ENCODE data around the gene CAMK2A. TPM values are rescaled to one million over a fixed set of nuclear protein-coding genes. Genes with fewer than 3 reads are reported as not detected.

The CAMK2A gene
- total and polyA plus RNA-seq, 4 donors: under 0.01 TPM; not detected in 3

DNA sequence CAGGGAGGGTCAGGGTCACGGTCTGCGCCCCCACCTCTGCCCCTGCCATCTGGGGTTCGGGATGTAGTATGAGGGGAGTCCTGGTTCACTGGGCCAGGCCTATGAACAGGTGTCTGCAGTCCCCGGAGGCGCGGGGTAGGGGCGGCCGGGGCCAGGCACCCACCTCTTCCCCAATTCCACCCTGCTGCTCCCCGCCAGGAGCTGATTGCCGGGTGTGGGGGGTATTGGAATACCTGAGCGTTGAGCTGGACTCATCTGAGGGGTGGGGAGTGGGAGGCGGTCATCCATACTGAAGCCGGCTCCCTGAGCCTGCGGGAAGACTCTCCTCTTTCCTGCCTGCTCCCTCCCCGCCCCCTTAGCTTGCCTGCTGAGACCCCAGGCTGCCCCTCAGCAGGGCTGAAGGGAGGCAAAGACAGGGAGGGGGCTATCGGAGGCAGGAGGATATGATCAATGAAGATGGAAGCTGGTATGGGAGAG lies 99.0 kb downstream of the CAMK2A start:
- H3K27me3 ChIP-seq (ENCODE audit: control insufficient read depth in 4 of 4, insufficient read depth in 4 of 4, low read length in 3 of 4): peaks cover 0 to 5% (median 0%) of the 10 kb centered on the region in 4 donors
- H3K4me1 ChIP-seq (ENCODE audit: control insufficient read depth in 4 of 4, insufficient read depth in 4 of 4, low read length in 3 of 4): peaks cover 4 to 18% (median 10%) of the 10 kb centered on the region in 4 donors
- H3K36me3 ChIP-seq (ENCODE audit: control insufficient read depth in 4 of 4, insufficient read depth in 3 of 4, low read depth in 1 of 4, low read length in 3 of 4): no peaks in the 10 kb centered on the region
- 60% methylated on average over 16 of the region's 16 CpGs for WGBS
- H3K4me3 ChIP-seq (ENCODE audit: low read depth in 1 of 3, low read length in 3 of 3): no peak overlapping the region
- no peak overlapping the region for H3K27ac ChIP-seq (ENCODE audit: low read depth in 1 of 2, low read length in 2 of 2)
- H3K9ac ChIP-seq (ENCODE audit: low read depth in 1 of 2, low read length in 2 of 2): no peak overlapping the region
- TF ChIP-seq, protein P1, sequence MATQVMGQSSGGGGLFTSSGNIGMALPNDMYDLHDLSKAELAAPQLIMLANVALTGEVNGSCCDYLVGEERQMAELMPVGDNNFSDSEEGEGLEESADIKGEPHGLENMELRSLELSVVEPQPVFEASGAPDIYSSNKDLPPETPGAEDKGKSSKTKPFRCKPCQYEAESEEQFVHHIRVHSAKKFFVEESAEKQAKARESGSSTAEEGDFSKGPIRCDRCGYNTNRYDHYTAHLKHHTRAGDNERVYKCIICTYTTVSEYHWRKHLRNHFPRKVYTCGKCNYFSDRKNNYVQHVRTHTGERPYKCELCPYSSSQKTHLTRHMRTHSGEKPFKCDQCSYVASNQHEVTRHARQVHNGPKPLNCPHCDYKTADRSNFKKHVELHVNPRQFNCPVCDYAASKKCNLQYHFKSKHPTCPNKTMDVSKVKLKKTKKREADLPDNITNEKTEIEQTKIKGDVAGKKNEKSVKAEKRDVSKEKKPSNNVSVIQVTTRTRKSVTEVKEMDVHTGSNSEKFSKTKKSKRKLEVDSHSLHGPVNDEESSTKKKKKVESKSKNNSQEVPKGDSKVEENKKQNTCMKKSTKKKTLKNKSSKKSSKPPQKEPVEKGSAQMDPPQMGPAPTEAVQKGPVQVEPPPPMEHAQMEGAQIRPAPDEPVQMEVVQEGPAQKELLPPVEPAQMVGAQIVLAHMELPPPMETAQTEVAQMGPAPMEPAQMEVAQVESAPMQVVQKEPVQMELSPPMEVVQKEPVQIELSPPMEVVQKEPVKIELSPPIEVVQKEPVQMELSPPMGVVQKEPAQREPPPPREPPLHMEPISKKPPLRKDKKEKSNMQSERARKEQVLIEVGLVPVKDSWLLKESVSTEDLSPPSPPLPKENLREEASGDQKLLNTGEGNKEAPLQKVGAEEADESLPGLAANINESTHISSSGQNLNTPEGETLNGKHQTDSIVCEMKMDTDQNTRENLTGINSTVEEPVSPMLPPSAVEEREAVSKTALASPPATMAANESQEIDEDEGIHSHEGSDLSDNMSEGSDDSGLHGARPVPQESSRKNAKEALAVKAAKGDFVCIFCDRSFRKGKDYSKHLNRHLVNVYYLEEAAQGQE (IDR thresholded peaks at IDR 0.05): no peak
- TF ChIP-seq YY1 (IDR thresholded peaks at IDR 0.05) (no peak), HNF4A (conservative IDR thresholded peaks at IDR 0.05) (no peak), RAD21 (IDR thresholded peaks at IDR 0.05) (no peak)
- no peaks in the 10 kb centered on the region for H3K9me3 ChIP-seq (ENCODE audit: control insufficient read depth in 4 of 4, low read length in 3 of 4)
- no peak for DNase-seq (ENCODE audit: low spot score)

DNA sequence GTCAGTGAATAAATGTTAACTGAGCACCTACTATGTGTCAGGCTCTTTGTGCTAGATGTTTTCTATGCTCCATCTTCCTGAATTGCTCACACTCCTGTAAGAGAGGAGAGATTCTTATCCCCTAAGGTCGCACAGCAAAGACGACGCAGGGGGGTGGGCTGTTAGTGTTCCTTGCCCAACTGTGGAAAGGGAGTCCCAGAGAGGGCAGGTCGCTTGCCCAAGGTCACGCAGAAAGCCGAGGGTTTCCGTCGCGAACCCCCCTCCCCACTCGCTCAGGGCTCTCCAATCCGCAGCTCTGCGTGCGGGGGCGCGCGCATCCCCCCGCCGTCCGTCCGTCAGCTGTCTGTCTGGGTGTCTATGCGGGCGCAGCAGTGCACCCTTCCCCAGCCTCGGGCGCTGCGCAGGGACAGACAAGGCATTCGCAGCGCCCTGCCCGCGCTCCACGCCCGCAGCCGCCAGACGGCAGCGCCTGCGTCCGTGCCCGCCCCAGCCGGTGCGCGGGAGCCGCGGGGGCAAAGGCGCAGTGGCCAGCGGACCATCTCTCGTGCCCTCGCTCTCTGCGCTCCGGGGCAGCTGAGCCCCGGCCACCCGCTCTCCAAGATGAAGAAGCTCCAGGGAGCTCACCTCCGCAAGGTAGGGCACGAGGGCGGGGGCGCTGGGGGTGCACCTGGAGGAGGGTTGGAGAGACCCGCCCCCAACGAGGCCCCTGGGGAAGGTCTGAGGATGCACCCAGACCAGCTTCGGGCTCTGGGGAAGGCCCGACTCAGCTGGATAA lies 99.7 kb downstream of the CAMK2A start, which contains the start of gene SLC6A7:
TSS of gene SLC6A7 (plus strand) at position 335 of the 775 bp plus-strand sequence. CDS start at position 601, 266 bp downstream.
- peaks cover 6 to 25% (median 15%) of the 10 kb centered on the region in 4 donors for H3K4me1 ChIP-seq (ENCODE audit: control insufficient read depth in 4 of 4, insufficient read depth in 4 of 4, low read length in 3 of 4)
- DNase-seq (ENCODE audit: low spot score): no peak
- H3K9me3 ChIP-seq (ENCODE audit: control insufficient read depth in 4 of 4, low read length in 3 of 4): no peaks in the 10 kb centered on the region
- no peak within 1 kb of the TSS for H3K9ac ChIP-seq (ENCODE audit: low read depth in 1 of 2, low read length in 2 of 2)
- H3K36me3 ChIP-seq (ENCODE audit: control insufficient read depth in 4 of 4, insufficient read depth in 3 of 4, low read depth in 1 of 4, low read length in 3 of 4): no peaks in the 10 kb centered on the region
- TF ChIP-seq JUND (IDR thresholded peaks at IDR 0.05): no peak
- no peak for TF ChIP-seq YY1 (IDR thresholded peaks at IDR 0.05)
- no peak for TF ChIP-seq CTCF (IDR thresholded peaks at IDR 0.05; ENCODE audit: low read depth, low read length, missing input control)
- no peak for TF ChIP-seq SP1 (IDR thresholded peaks at IDR 0.05)
- TF ChIP-seq HNF4A (conservative IDR thresholded peaks at IDR 0.05): no peak
- no peak for TF ChIP-seq HNF4G (IDR thresholded peaks at IDR 0.05)
- no peak within 1 kb of the TSS for H3K4me3 ChIP-seq (ENCODE audit: low read depth in 1 of 3, low read length in 3 of 3)
- WGBS: 10% methylated on average over 58 of the region's 58 CpGs
- no peak within 1 kb of the TSS for H3K27ac ChIP-seq (ENCODE audit: low read depth in 1 of 2, low read length in 2 of 2)
- peaks cover 0 to 5% (median 0%) of the 10 kb centered on the region in 4 donors for H3K27me3 ChIP-seq (ENCODE audit: control insufficient read depth in 4 of 4, insufficient read depth in 4 of 4, low read length in 3 of 4)

DNA sequence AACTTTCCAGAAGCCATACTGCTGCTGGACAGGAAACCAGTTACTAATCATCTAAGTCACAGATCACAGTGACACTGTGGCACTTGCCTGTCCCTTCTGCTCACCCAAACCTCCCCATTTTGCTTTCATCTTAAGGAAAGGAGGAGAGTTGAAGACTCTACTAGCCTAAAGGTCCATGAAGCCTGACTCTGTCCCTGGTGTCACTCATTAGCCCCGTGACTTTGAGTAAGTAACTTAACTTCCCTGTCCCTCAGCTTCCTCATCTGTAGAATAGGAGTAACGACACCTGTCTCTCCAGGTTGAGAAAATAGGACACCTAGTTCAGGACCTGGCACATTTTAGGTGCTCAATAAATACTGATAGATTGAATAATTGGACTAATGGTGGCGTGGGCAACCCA lies 100.2 kb downstream of the CAMK2A start:
- TF ChIP-seq YY1 (IDR thresholded peaks at IDR 0.05) (no peak), CTCF (IDR thresholded peaks at IDR 0.05; ENCODE audit: low read depth, low read length, missing input control) (no peak), GABPA (IDR thresholded peaks at IDR 0.05 in 1 of 2, conservative IDR thresholded peaks at IDR 0.05 in 1 of 2) (no peak), TAF1 (conservative IDR thresholded peaks at IDR 0.05) (no peak)
- no peak overlapping the region for H3K4me3 ChIP-seq (ENCODE audit: low read depth in 1 of 3, low read length in 3 of 3)
- H3K27me3 ChIP-seq (ENCODE audit: control insufficient read depth in 4 of 4, insufficient read depth in 4 of 4, low read length in 3 of 4): peaks cover 0 to 5% (median 0%) of the 10 kb centered on the region in 4 donors
- WGBS: 78% methylated on average over 3 of the region's 3 CpGs
- DNase-seq (ENCODE audit: low spot score): no peak
- H3K9ac ChIP-seq (ENCODE audit: low read depth in 1 of 2, low read length in 2 of 2): no peak overlapping the region
- no peaks in the 10 kb centered on the region for H3K9me3 ChIP-seq (ENCODE audit: control insufficient read depth in 4 of 4, low read length in 3 of 4)
- H3K27ac ChIP-seq (ENCODE audit: low read depth in 1 of 2, low read length in 2 of 2): no peak overlapping the region
- no peaks in the 10 kb centered on the region for H3K36me3 ChIP-seq (ENCODE audit: control insufficient read depth in 4 of 4, insufficient read depth in 3 of 4, low read depth in 1 of 4, low read length in 3 of 4)
- H3K4me1 ChIP-seq (ENCODE audit: control insufficient read depth in 4 of 4, insufficient read depth in 4 of 4, low read length in 3 of 4): peaks cover 8 to 28% (median 17%) of the 10 kb centered on the region in 4 donors
